HG02852 (cell line): Measurements from ENCODE around the gene FGD3.

ENCODE experiments used
- ATAC-seq: cut with Tn5 transposase; IDR thresholded peaks from one replicate; pipeline ENCODE4 v1.9.1; 2021; ENCODE audit warnings: mild to moderate bottlenecking, moderate library complexity; ENCODE audit not compliant: unreplicated experiment

Gene FGD3

GRCh38 chr9:93049491-93049890, 102.2 kb downstream of the FGD3 start:
- ATAC-seq: no peak

- ATAC-seq: no peak
These were observed 102.9 kb downstream of the FGD3 start for GRCh38 chr9:93050231-93050630.

GRCh38 chr9:93051680-93052089, 104.4 kb downstream of the FGD3 start:
- ATAC-seq: no peak

DNA sequence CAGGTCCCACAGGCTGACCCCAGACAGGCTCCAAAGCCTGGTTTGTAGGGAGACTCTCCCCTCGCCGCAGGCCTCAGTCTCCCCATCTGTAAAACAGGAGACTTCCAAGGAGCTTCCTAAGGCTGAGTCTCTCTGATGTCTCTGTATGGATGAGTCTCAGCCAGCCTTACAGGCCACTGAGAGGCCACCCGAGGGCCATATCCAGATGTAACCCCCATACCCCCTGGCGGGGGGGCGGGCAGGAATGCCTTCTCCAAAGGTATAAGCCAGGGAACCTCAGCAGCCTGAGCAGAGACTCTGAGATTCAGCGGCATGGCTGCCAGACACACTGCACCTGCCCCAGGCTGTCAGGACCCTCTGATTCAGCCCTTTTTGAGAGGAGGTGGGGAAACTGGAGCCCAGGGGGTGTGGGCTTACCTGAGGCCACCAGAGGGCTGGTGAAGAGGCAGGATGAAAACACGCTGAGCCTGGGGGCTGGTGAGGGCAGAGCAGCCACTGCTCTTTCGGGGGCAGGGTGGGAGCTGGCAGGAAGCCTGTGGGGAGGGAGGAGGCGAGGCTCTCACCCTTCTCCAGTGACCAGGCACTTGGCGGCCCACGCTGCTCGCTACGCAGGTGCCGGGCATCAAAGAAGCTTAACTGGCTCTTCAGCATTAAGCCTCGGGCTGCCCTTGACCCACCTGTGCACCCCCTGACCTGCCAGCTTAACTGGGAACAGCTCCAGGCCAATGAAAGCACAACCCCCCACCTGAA, 105.6 kb downstream of the FGD3 start:
- ATAC-seq: no peak

DNA sequence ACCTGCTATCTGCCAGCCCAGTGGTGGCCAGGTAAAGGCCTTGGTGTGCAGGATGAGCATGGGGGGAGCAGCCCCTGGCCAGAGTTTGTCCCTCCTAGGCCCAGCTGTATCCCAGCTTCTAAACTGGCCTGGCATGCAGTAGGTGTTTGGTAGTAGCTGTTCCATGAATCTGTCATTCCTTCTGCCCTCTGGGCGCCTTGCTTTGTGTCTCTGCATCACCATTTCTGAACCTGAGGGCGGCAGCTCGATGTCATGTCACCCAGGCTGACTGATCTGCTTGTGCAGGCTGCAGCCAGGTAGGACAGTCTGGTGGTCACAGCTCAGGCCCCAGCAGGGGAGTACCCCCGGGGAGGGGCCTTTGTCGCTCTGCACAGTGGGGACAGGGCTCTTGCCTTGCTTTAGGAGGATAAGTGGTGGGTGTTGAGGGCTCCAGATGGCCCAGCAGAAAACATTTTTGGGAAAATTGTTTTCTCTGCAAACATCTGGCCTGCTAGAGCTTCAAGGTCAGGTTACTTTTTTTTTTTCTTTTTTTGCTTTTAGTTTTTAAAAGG, 106.5 kb downstream of the FGD3 start:
- ATAC-seq: no peak

DNA sequence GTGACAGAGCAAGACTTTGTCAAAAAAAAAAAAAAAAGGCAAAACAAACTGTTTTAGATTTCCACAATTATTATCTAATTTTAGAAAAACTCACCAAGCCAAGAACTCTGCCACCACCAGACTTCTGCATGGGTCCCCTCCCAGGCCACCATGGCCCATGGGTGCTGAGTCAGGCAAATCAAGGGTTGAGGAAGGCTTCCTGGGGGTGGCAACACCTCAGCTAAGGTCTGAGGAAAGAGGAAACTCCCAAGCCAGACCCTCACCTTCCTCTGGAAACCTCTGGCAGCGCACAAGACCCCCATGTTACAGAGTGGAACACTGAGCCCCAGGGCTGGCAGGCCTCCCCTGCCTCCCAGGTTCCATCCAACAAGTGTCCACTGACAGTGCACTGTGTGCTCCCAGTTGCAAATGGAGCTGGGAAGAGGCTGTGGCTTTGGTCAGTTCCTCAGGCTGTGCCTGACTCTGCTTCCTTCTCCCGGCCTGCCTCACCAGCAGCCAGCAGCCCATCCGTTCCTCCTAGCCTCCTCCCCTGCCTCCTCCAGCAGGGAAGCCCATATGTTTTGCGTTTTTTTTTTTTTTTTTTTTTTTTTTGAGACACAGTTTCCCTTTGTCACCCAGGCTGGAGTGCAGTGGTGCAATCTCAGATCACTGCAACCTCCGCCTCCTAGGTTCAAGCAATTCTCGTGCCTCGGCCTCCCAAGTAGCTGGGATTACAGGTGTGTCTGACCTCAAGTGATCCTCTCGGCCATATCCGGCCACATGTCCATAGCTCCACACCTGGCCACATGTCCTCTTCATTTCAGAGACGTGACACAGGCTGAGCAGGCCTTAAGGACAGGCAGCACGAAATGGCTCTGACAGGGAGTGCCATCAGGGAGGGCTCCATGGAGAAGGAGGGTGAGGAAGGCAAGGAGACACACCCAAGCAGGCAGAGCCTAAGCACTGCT, 107.7 kb downstream of the FGD3 start:
- no peak for ATAC-seq

DNA sequence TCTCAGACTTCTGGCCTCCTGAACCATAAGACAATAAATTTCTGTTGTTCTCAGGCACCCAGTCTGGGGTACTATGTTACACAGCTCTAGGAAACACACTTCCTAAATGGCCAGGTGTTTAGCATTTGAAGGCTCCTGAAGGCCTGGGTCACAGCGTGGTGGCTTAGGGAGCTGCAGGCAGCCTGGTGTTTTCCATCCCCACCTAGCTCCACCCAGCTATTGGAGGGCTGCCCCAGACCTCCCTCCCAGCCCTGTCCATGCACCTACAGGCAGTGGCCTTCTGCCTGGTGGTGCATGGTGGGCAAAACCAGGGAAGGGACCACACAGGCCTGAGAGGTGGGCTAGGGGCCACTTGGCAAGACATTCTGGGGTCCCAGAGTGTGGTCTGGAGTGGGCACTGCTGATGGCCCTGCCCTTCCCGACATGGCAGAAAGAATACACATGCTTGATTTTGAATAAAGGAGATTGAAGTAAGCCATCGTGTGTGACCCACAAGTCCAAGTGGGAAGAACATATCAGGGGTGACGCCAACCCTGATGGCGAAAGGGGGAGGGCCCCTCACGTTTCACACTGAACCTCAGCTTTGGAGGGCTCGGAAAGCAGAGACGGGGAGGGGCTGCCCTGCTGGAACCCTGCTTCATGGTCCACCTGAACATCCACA, 109.8 kb downstream of the FGD3 start:
- ATAC-seq: no peak

- peak; percentile 7 for ATAC-seq
These were observed 110.5 kb downstream of the FGD3 start for GRCh38 chr9:93057703-93058354.

- ATAC-seq: peak; percentile 50
These were observed 111.2 kb downstream of the FGD3 start, which contains the start of gene SUSD3 for GRCh38 chr9:93058355-93059010. Gene SUSD3 (plus strand): TSS chr9:93058701. CDS start chr9:93058743, 42 bp downstream.

- ATAC-seq: peak; percentile 26
These were observed 111.8 kb downstream of the FGD3 start for GRCh38 chr9:93059011-93059714.

DNA sequence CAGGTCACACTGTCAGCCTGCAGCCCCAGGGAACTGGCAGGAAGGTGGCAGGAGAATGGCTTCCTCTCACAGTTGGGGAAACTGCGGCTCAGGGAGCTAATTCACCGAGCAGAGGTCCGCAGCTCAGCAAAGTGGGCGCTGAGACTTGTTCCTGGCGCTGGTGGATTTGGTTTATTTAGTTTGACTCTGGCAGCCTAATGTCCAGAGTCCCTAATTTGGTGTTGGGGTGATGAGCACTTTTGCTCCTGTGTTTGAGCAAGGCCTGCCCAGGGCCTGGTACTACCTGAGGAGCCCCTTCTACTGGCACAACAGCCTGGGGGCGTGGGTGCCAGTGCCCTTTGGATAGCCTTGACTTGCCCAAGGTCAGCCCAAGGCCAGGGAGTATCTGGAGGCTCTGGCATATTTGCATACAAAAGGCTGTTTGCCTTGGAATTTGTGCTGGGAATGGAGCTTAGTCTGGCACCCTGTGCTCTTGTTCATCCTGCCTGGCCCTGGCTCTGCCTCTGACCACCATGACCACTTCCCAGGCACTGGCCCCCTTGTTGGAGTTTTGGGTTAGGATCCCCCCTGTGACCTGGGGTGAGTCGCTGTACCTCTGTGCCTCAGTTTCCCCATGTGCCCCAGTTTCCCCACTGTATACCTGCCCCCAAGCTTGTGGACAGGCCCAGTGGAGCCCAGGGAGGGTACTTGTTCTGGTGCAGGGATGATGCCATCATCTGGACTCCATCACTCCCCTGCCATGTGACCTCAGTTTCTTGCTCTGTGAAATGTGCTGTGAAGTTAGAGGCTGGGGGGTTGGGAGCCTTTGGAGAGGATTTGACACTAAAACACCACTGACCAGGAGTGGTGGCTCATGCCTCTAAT, 112.6 kb downstream of the FGD3 start:
- no peak for ATAC-seq

DNA sequence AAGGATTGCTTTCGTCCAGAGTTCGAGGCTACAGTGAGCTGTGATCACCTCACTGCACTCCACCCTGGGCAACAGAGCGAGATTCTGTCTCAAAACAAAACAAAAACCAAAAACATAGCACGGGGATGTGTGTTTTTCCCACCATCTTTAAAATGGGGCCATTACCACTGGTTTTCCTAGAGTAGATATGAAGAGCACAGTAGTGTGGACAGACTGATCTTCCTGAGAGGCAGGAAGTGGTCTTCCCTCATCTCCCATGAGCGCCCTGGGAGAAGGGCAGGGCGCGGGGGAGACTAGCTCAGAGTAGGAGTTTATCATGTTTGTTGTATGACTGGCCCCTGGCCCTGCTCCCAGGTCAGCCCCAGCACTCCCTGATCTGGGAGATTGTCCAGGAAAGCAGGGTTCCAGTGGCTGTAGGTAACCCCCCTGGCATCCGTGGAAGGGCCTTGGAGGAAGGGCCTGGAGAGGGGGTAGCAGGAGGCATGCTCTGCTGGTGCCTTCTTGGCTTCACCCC, 113.5 kb downstream of the FGD3 start:
- no peak for ATAC-seq

- no peak for ATAC-seq
These were observed 114.0 kb downstream of the FGD3 start for GRCh38 chr9:93061260-93061751.

GRCh38 chr9:93061791-93062763, 114.8 kb downstream of the FGD3 start:
- peak; percentile 24 for ATAC-seq

DNA sequence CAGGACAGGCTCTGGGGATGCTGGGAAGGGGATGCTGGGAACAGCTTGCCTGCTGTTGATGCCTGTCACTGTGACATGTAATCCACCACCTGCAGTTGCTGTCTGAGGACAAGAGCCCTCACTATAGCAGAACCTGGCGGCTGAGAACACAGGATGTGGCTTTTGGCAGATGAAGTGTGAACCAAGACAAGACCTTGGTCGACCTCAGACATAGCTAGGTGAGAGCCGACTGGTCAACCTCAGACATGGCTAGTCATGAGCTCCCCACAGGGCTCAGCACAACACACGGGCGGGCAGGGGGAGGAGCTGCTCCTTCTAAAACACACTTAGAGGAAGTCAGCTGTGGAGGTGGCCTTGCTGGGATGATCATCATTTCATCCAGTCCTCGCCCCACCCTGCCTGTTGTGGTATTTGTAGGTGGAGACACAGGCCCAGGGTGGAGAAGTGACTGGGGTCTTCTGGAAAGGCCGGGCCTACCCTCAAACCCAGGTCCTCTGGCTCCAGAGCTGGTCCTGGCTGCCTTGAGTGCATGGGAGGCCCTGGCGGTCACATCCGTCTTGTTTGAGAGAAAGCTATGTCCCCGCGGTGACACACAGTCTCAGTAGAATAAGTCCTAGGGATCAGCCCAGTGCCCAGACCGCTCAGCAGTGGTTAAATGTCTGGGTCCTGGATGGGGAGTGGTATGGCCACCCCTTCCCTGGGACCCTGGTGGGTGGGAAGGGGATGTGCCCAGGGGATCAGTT, 117.2 kb downstream of the FGD3 start:
- ATAC-seq: peak; percentile 85

GRCh38 chr9:93065135-93065720, 117.9 kb downstream of the FGD3 start:
- ATAC-seq: no peak
